ENCODE data around the gene ZFP91. TPM values are rescaled to one million over a fixed set of nuclear protein-coding genes. Genes with fewer than 3 reads are reported as not detected.

The ZFP91 gene
- total and polyA plus RNA-seq, 2 of the 13 experiments (the other 11 are each of a cell fraction or from before 2014, with no cell fraction given) = 13.5 to 38.6 TPM

- TF ChIP-seq NFAT5 (CRISPR knock-in tag; IDR thresholded peaks at IDR 0.05) = 0 out of 2 replicates have a peak, but pooled peaks have one; percentile 1
- no peak for TF ChIP-seq ZNF800 (CRISPR knock-in tag; IDR thresholded peaks at IDR 0.05)
- TF ChIP-seq HNF4A (CRISPR knock-in tag; IDR thresholded peaks at IDR 0.05) = no peak
- TF ChIP-seq SP4 (CRISPR knock-in tag; IDR thresholded peaks at IDR 0.05) = no peak
- TF ChIP-seq CEBPZ (IDR thresholded peaks at IDR 0.05; ENCODE audit: low read length) = no peak
- no peak for TF ChIP-seq PAX8 (CRISPR knock-in tag; IDR thresholded peaks at IDR 0.05; ENCODE audit: borderline replicate concordance)
- no peak for TF ChIP-seq MXD1 (CRISPR knock-in tag; IDR thresholded peaks at IDR 0.05)
- TF ChIP-seq GABPA (IDR thresholded peaks at IDR 0.05; ENCODE audit: low read depth, low read length) = peak; percentile 80
- peak; percentile 98 for TF ChIP-seq GABPA (CRISPR knock-in tag; IDR thresholded peaks at IDR 0.05; ENCODE audit: low read depth)
- TF ChIP-seq XBP1 (CRISPR knock-in tag; IDR thresholded peaks at IDR 0.05) = no peak
- no peak for TF ChIP-seq SNAI1 (CRISPR knock-in tag; IDR thresholded peaks at IDR 0.05; ENCODE audit: borderline replicate concordance)
- TF ChIP-seq ZNF530 (CRISPR knock-in tag; IDR thresholded peaks at IDR 0.05; ENCODE audit: low read depth) = no peak
- no peak for TF ChIP-seq CSRNP2 (CRISPR knock-in tag; conservative IDR thresholded peaks at IDR 0.05; ENCODE audit: low read depth)
- no peak for TF ChIP-seq MEIS1 (CRISPR knock-in tag; IDR thresholded peaks at IDR 0.05; ENCODE audit: borderline replicate concordance)
- TF ChIP-seq ZNF256 (CRISPR knock-in tag; conservative IDR thresholded peaks at IDR 0.05) = 0 out of 2 replicates have a peak, but pooled peaks have one; percentile 1
- TF ChIP-seq KMT2B (CRISPR knock-in tag; IDR thresholded peaks at IDR 0.05) = no peak
- no peak for TF ChIP-seq MTF1 (CRISPR knock-in tag; IDR thresholded peaks at IDR 0.05)
These were observed 678 bp upstream of the ZFP91 start (continued) for GRCh38 chr11:58578136-58578634.
